Activated T-cell treated with anti-CD3 and anti-CD28 coated beads, Interleukin-2, amount 50 U/mL, for 1 hour (primary cell): ENCODE measurements around the gene EPB41L5.
"Not testable (repeated sequence)": the region's sequence is repeated elsewhere in the genome, so short reads cannot be mapped to it uniquely, and the experiment has no call there.

ENCODE experiments used
- DNase-seq: peaks from one replicate; pipeline ENCODE4 v3.0.0-alpha.2; 2020

Gene EPB41L5

GRCh38 chr2:120032297-120032696 lies 19.4 kb downstream of the EPB41L5 start:
- DNase-seq = no peak

- DNase-seq = no peak
Measured at GRCh38 chr2:120034027-120034426, 21.1 kb downstream of the EPB41L5 start.

- no peak for DNase-seq
Measured at GRCh38 chr2:120034621-120035020, 21.7 kb downstream of the EPB41L5 start.

DNA sequence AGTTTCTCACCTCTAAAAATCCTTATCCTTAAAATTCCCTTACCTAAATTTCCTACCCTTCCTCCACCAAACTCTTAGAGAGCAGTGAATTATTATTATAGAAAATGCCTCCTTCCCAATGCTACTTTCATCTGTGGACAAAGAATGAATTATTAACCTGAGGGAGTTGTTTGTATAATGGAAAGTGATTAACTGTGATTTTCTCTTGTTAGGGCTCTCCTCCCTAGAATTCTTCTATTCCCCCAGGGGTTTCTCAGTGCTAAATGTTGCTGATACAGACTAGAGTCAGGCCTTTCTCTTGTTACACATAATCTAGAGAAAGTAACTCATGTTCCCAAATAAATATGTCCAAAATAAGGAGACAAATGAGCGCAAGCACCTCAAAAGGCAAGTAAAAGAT lies 23.3 kb downstream of the EPB41L5 start:
- no peak for DNase-seq

DNA sequence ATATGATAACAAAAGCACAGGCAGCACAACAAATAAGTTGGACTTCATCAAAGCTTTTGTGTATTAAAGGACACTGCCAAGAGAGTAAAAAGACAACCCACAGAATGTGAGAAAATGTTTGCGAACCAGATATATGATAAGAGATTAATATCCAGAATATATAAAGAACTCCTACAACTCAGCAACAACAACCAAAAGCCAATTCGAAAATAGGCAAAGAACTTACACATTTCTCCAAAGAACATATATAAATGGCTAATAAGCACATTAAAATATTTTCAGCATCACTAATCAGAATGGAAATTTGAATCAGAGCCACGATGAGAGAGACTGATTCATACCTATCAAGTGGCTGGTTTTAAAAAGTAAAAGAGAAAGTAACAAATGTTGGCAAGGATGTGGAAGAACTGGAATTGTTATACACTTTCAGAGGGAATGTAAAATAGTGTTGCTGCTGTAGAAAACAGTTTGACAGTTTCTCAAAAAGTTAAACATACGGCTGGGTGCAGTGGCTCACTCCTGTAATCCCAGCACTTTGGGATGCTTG lies 25.2 kb downstream of the EPB41L5 start:
- no peak for DNase-seq

DNA sequence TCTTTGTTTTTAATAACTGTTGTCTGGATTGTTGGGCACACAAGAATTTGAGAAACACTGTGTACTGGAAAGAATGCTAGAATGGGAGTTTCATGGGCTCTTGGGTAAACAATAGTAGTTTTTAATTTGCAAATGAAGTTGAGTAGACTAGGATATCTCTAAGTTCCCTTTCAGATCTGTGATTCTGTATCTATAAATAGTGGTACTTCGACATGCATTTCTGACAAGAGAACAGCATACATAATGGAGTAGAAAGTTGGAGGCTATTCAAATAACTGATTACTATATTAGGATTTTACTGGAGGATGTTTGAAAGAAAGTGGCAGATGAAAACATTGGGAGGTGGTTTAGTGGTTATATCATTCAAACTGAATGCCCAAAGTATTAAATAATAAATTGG lies 29.5 kb downstream of the EPB41L5 start:
- DNase-seq = no peak

- no peak for DNase-seq
Measured at GRCh38 chr2:120044336-120044735, 31.5 kb downstream of the EPB41L5 start.

DNA sequence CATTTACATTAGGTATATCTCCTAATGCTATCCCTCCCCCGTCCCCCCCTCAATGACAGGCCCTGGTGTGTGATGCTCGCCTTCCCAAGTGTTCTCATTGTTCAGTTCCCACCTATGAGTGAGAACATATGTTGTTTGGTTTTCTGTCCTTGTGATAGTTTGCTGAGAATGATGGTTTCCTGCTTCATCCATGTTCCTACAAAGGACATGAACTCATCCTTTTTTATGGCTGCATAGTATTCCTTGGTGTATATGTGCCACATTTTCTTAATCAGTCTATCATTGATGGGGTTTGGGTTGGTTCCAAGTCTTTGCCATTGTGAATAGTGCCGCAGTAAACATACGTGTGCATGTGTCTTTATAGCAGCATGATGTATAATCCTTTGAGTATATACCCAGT lies 32.9 kb downstream of the EPB41L5 start:
- not testable (repeated sequence) for DNase-seq

- not testable (repeated sequence) for DNase-seq
Measured at GRCh38 chr2:120046252-120046651, 33.4 kb downstream of the EPB41L5 start.

DNA sequence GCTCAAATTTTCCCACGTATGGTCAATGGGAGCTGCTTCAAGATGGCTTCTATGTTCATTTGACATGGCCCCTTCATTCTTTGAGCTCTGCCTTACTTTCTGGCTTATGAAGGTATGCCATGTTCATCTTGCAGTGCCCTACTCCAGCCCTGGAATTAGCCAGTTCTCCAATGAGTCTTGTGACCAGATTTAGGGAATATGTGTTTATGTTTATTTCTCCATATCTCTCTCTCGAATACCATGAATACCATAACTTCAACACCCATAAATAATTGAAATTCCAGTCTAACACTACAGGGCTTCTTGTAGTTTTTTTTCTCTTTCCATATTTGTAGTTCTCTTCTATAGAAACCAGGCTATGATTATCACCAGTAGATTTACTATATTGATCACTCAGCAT lies 39.7 kb downstream of the EPB41L5 start:
- DNase-seq = no peak

- no peak for DNase-seq
Measured at GRCh38 chr2:120053891-120054290, 41.0 kb downstream of the EPB41L5 start.

- DNase-seq = no peak
Measured at GRCh38 chr2:120059483-120059882, 46.6 kb downstream of the EPB41L5 start.

DNA sequence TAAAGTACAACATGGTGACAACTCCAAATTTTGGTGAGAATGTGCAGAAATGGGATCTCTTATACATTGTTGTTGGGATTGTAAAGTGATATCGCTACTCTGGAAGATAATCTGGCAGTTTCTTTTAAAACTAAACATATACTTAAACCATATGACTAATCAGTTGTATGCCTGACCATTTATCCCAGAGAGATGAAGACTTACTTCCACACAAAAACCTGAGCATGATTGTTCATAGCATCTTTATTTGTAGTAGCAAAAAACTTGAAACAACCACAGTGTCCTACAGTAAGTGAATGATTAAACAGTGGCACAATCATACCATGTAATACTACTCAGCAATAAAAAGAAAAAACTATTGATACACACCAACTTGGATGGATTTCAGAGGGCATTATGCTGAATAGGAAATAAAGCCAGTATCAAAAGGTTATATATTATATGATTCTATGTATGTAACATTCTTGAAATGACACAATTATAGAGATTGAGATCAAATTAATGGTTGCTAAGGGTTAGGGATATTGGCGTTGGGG lies 47.3 kb downstream of the EPB41L5 start:
- no peak for DNase-seq

DNA sequence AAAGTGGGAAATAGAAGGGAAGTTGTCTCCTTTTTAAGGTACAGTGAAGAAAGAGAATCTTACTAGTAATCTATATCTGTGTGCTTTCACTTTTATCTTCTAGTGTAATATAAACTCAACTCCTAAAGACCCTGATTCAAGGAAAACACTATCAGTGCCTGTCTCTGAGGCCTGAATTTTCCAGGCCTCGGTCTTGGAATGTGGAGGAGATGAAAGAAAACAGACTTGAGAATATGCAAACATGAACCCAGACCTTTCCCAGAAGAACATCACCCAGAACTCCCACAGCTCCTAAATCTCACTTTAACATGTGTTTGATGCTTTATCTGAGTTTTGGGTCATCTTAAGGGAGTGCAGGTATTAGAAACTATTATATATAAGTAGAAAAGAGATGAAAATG lies 51.8 kb downstream of the EPB41L5 start:
- no peak for DNase-seq

GRCh38 chr2:120066800-120067547 lies 54.1 kb downstream of the EPB41L5 start:
- DNase-seq = no peak

- not testable (repeated sequence) for DNase-seq
Measured at GRCh38 chr2:120068040-120068658, 55.3 kb downstream of the EPB41L5 start.

GRCh38 chr2:120075545-120075944 lies 62.7 kb downstream of the EPB41L5 start:
- no peak for DNase-seq

DNA sequence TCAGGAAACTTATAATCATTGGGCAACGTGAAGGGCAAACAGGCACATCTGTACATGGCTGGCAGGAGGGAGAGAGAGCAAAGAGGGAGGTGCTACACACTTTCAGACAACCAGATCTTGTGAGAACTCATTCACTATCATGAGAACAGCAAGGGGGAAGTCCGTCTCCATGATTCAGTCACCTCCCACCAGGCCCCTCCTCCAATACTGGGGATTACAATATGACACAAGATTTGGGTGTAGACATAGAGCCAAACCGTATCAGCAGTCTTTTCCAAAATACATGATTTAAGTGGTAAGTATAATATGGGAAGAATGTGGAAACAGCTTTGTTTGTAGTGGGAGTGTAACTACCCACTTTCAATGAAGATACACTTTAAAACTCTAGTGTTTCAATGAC lies 65.0 kb downstream of the EPB41L5 start:
- DNase-seq = no peak

GRCh38 chr2:120079647-120080046 lies 66.8 kb downstream of the EPB41L5 start:
- no peak for DNase-seq

DNA sequence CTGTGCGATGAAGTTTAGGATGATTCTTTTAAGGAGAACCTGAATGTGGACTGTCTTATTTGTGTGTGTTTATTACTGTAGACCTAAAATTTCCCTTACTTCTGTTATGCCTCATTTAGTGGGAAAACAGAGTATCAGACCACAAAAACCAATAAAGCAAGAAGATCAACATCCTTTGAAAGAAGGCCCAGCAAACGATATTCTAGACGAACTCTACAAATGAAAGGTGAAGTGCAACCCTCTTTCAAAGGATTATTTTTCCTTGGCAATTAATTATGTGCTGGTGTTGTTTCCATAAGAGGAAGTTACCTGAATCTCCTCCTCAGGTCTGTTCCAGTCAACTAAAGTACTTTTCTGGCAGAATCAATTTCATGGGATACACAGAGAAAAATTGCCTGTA lies 78.6 kb downstream of the EPB41L5 start:
- DNase-seq = no peak

GRCh38 chr2:120094795-120095194 lies 81.9 kb downstream of the EPB41L5 start:
- no peak for DNase-seq

- DNase-seq = no peak
Measured at GRCh38 chr2:120100627-120101026, 87.8 kb downstream of the EPB41L5 start.

DNA sequence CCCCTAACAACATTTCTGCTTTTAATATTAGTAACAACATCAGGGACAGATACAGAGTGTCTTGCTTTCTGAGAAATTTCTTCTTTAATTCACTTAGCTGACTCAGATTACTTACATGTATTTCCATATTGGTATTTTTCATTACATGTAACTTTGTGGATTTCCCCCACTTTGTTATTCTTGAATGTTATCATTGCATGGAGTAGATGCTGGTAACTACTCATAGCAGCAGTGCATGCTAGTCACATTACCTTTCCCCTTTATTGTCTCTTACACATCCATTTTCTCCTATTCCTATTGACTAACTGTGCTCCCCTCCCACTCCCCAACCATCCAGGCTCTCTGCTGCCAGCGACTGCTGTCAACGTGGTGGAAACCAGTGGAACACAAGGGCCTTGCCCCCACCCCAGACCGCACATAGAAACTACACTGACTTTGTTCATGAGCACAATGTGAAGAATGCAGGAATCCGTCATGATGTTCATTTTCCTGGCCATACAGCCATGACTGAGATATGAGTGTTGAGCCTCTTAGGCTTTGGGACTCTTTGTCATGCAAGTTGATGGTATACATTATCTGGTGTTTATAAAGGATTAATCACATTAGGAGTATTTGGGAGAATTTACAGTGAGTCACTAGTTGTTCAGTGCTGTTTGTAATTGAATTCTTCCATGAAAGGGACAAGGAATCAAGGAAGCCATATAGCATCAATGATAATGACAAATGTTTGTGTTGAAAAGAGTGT lies 91.0 kb downstream of the EPB41L5 start:
- DNase-seq = no peak
